KMS-11 (cell line): ENCODE results near the gene CAPN11.

Source experiments
- H2AFZ ChIP-seq: fragments of 200-600 bp; sonication (generic); 2 replicates; pipeline ENCODE4 v1.6.1; 2016; ENCODE audit warnings: antibody characterized with exemption, mixed run types, low read depth
- H3K27ac ChIP-seq: fragments of 200-600 bp; sonication (generic); 2 replicates; pipeline ENCODE4 v1.6.1; 2016; ENCODE audit warnings: mild to moderate bottlenecking, mixed run types
- H3K27me3 ChIP-seq: fragments of 200-600 bp; sonication (generic); 2 replicates; pipeline ENCODE4 v1.6.1; 2017; ENCODE audit warnings: mild to moderate bottlenecking, low read depth, mixed run types, moderate library complexity; ENCODE audit not compliant: insufficient read depth
- H3K36me3 ChIP-seq: fragments of 200-600 bp; sonication (generic); 2 replicates; pipeline ENCODE4 v1.6.1; 2017; ENCODE audit warnings: mild to moderate bottlenecking, mixed run types; ENCODE audit not compliant: insufficient read depth
- H3K4me1 ChIP-seq: fragments of 200-600 bp; sonication (generic); 2 replicates; pipeline ENCODE4 v1.6.1; 2016; ENCODE audit warnings: mild to moderate bottlenecking, low read depth, mixed run types; ENCODE audit not compliant: poor library complexity, severe bottlenecking
- H3K4me2 ChIP-seq: fragments of 200-600 bp; sonication (generic); 2 replicates; pipeline ENCODE4 v1.7.0; 2016; ENCODE audit warnings: mild to moderate bottlenecking, mixed run types
- H3K4me3 ChIP-seq: fragments of 200-600 bp; sonication (generic); IDR thresholded peaks from 2 replicates; pipeline ENCODE4 v1.6.1; 2017; ENCODE audit warnings: low read depth, low read length, mixed read lengths; ENCODE audit not compliant: insufficient read depth
- H3K79me2 ChIP-seq: fragments of 200-600 bp; sonication (generic); 2 replicates; pipeline ENCODE4 v1.6.1; 2016; ENCODE audit warnings: low read depth, mixed run types; ENCODE audit not compliant: insufficient read depth
- H3K9ac ChIP-seq: fragments of 200-600 bp; sonication (generic); 2 replicates; pipeline ENCODE4 v1.6.1; 2016; ENCODE audit warnings: mild to moderate bottlenecking, mixed run types
- H4K20me1 ChIP-seq: fragments of 200-600 bp; sonication (generic); 2 replicates; pipeline ENCODE4 v1.6.1; 2016; ENCODE audit warnings: mild to moderate bottlenecking, mixed run types; ENCODE audit not compliant: insufficient read depth
- TF ChIP-seq, protein P1 (sequence below): fragments of 200-600 bp; sonication (generic); conservative IDR thresholded peaks from 2 replicates; pipeline ENCODE4 v1.6.1; 2017; ENCODE audit warnings: low read depth, mild to moderate bottlenecking, antibody characterized with exemption, low read length, moderate library complexity, mixed read lengths

Gene CAPN11

GRCh38 chr6:44224965-44225305 is 66.3 kb downstream of the CAPN11 start:
- H3K27ac ChIP-seq, result peak overlapping the region; percentile 21; the same call in 1 of the 2 replicates
- H3K36me3 ChIP-seq, result no peaks in the 10 kb centered on the region
- TF ChIP-seq, protein P1, sequence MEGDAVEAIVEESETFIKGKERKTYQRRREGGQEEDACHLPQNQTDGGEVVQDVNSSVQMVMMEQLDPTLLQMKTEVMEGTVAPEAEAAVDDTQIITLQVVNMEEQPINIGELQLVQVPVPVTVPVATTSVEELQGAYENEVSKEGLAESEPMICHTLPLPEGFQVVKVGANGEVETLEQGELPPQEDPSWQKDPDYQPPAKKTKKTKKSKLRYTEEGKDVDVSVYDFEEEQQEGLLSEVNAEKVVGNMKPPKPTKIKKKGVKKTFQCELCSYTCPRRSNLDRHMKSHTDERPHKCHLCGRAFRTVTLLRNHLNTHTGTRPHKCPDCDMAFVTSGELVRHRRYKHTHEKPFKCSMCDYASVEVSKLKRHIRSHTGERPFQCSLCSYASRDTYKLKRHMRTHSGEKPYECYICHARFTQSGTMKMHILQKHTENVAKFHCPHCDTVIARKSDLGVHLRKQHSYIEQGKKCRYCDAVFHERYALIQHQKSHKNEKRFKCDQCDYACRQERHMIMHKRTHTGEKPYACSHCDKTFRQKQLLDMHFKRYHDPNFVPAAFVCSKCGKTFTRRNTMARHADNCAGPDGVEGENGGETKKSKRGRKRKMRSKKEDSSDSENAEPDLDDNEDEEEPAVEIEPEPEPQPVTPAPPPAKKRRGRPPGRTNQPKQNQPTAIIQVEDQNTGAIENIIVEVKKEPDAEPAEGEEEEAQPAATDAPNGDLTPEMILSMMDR, result no peak
- peaks cover 8% of the 10 kb centered on the region; the same call in 1 of the 2 replicates for H4K20me1 ChIP-seq
- H3K4me1 ChIP-seq, result peaks cover 54% of the 10 kb centered on the region
- H3K79me2 ChIP-seq, result peaks cover 47% of the 10 kb centered on the region
- H3K4me3 ChIP-seq, result no peak overlapping the region
- H3K27me3 ChIP-seq, result no peaks in the 10 kb centered on the region
- H3K4me2 ChIP-seq, result peak overlapping the region; percentile 96
- no peak overlapping the region for H2AFZ ChIP-seq
- H3K9ac ChIP-seq, result peak overlapping the region; percentile 74; the same call in 1 of the 2 replicates

- Histone ChIP-seq H3K27ac (peak overlapping the region; percentile 37; the same call in 1 of the 2 replicates), H3K79me2 (peaks cover 47% of the 10 kb centered on the region), H2AFZ (no peak overlapping the region), H3K4me2 (peak overlapping the region; percentile 96), H3K9ac (peak overlapping the region; percentile 74; the same call in 1 of the 2 replicates), H3K4me1 (peaks cover 46% of the 10 kb centered on the region), H3K4me3 (no peak overlapping the region), H4K20me1 (peaks cover 8% of the 10 kb centered on the region; the same call in 1 of the 2 replicates), H3K27me3 (no peaks in the 10 kb centered on the region), H3K36me3 (no peaks in the 10 kb centered on the region)
- TF ChIP-seq, protein P1, result no peak
These were observed 67.1 kb downstream of the CAPN11 start for GRCh38 chr6:44225579-44226325.

GRCh38 chr6:44226368-44227147 is 67.9 kb downstream of the CAPN11 start:
- Histone ChIP-seq H3K27me3 (no peaks in the 10 kb centered on the region), H3K79me2 (peaks cover 47% of the 10 kb centered on the region), H2AFZ (no peak overlapping the region), H3K9ac (peak overlapping the region; percentile 6; the same call in 1 of the 2 replicates), H3K4me3 (no peak overlapping the region), H4K20me1 (peaks cover 8% of the 10 kb centered on the region; the same call in 1 of the 2 replicates), H3K4me1 (peaks cover 38% of the 10 kb centered on the region), H3K4me2 (peak overlapping the region; percentile 96), H3K36me3 (no peaks in the 10 kb centered on the region), H3K27ac (peak overlapping the region; percentile 37; the same call in 1 of the 2 replicates)
- TF ChIP-seq, protein P1, result no peak

DNA sequence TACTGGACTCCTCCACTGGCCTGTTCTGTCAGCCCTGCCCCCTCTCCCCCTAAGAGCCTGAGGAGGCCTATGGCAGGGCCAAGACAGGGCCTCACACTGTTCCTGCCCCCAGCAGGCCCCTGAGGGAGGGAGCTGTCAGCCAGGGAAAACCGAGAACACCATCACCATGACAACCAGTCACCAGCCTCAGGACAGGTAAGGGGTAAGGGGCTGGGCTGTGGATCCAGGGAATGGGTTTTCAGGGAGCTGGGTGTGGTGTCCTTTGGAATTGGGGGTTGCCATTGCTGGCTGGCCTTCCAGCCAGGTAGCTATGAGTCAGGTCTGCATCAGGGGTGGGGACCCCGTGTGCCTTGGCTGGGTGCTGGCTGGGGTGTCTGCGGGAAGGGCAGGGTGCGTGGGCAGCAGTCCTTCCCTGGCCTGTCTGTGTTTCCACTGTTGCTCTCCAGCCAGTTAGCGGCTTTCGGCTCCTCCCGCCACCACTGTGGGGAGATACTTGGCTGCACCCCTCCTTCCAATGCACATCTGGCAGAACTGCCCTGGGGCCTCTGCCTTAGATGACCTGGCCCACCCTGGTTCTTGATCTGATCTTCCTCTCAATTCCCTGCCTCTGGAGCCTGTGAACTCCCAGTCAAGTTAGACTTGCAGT is 68.7 kb downstream of the CAPN11 start:
- TF ChIP-seq, protein P1, result no peak
- Histone ChIP-seq H4K20me1 (peaks cover 8% of the 10 kb centered on the region; the same call in 1 of the 2 replicates), H3K27ac (no peak overlapping the region), H3K79me2 (peaks cover 47% of the 10 kb centered on the region), H3K36me3 (no peaks in the 10 kb centered on the region), H2AFZ (no peak overlapping the region), H3K4me2 (no peak overlapping the region; the same call in 1 of the 2 replicates), H3K4me1 (peaks cover 33% of the 10 kb centered on the region), H3K4me3 (no peak overlapping the region), H3K27me3 (no peaks in the 10 kb centered on the region), H3K9ac (no peak overlapping the region)
